22Rv1 (cell line): Measurements from ENCODE around the gene CBLB.

Experiments
- ZFX ChIP-seq: fragments of 450-650 bp; IDR thresholded peaks from 2 replicates; pipeline ENCODE4 v1.6.1; 2017; ENCODE audit warnings: antibody characterized with exemption, borderline replicate concordance
- TF ChIP-seq, protein P1 (sequence below): fragments of 450-650 bp; IDR thresholded peaks from 2 replicates; pipeline ENCODE4 v1.5.1; 2017; ENCODE audit warnings: mild to moderate bottlenecking

DNA sequence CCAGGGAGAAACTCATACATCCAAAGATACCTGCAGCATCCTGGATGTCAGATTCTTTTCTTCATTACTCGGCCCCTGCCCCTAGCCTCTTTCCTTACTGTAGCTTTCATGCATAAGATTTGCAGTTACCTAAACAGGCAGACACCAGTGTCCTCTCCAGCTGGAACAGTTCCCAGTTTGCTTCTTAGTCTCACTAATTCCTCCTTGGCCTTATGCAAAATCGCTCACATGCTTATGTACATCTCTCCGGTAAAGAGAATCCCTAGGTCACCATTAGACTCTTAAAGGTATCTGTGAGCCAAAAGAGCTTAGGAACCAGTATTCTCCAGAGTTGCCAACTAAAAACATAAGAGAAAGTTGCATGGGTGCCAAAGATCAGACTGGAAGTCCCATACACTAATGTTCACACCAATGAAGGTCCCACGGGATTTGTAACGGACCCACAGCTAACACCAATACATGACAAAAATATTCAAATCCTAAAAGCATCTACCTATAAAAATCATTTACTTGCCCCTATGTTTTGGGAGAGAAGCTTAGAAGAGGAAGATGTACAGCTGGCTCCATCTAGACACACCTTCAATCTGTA lies 66.6 kb downstream of the CBLB start:
- TF ChIP-seq, protein P1, sequence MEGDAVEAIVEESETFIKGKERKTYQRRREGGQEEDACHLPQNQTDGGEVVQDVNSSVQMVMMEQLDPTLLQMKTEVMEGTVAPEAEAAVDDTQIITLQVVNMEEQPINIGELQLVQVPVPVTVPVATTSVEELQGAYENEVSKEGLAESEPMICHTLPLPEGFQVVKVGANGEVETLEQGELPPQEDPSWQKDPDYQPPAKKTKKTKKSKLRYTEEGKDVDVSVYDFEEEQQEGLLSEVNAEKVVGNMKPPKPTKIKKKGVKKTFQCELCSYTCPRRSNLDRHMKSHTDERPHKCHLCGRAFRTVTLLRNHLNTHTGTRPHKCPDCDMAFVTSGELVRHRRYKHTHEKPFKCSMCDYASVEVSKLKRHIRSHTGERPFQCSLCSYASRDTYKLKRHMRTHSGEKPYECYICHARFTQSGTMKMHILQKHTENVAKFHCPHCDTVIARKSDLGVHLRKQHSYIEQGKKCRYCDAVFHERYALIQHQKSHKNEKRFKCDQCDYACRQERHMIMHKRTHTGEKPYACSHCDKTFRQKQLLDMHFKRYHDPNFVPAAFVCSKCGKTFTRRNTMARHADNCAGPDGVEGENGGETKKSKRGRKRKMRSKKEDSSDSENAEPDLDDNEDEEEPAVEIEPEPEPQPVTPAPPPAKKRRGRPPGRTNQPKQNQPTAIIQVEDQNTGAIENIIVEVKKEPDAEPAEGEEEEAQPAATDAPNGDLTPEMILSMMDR, result no peak
- no peak for TF ChIP-seq ZFX
